ENCODE results near the gene TCF3.

DNA sequence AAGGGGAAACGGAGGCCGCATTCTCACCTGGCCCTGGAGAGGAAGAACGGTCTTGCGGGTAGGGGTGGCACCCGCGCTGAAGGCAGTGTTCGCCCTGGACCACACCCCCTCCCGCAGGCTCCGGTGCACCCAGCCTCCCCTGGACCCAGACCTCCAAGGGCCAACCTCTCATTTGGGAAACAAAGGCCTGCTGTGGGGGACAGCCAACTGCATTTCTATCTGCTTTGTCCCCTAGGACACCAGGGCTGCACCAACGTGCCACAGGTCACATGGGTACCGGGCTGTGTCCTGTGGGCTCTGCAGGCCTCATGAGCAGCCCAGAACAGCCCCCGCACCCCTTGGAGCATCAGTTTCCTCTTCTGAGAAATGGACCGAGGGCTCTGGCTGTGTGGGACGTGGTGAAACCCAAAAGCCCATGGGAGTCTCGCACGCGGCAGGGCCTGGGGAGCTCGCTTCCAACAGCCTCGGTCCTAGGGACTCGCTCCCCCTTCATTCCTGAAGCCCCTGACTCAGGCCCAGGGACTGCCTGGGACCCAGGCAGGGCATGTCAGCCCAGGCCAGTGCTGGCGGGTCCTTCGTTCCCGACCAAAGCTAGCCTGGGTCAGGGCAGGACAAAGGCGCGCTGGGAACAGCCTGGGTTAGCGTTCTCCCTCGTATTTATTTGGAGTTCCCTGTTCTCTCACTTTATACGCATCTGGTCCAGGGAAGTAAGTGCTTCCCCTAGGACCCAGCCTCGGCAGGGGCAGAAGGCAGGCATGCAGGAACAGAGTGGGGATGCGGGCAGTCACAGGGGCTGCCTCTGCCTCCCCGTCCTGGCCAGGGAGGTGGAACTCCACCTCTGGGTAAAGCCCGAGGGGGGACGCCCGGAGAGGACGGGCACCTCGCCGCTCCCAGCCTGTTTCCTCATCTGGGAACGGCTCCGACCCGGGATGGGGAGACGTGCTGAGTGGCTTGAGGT lies 4.6 kb downstream of the TCF3 start:
- no peak for TF ChIP-seq CTCF (conservative IDR thresholded peaks at IDR 0.05; ENCODE audit: low read length)
- TF ChIP-seq EZH2phosphoT487 (IDR thresholded peaks at IDR 0.05; ENCODE audit: borderline replicate concordance) = no peak
